IPS DF 6.9 (cell line): ENCODE data around the gene PVALEF.

Experiments
- DNase-seq: peaks from one replicate; pipeline ENCODE4 v3.0.0-alpha.2; 2013; ENCODE audit warnings: low read depth, low spot score
- H3K27ac ChIP-seq: one replicate; pipeline ENCODE4 v1.5.1; 2013; ENCODE audit warnings: low read length, control low read depth
- H3K27me3 ChIP-seq: 2 replicates; pipeline ENCODE4 v1.6.1; 2013; ENCODE audit warnings: mild to moderate bottlenecking, low read length; ENCODE audit not compliant: control insufficient read depth, insufficient read depth
- H3K36me3 ChIP-seq: 2 replicates; pipeline ENCODE4 v1.6.1; 2013; ENCODE audit warnings: low read length; ENCODE audit not compliant: control insufficient read depth, insufficient read depth
- H3K4me1 ChIP-seq: 2 replicates; pipeline ENCODE4 v1.6.1; 2013; ENCODE audit warnings: low read length; ENCODE audit not compliant: control insufficient read depth, insufficient read depth
- H3K4me3 ChIP-seq: 2 replicates; pipeline ENCODE4 v1.5.1; 2013; ENCODE audit warnings: mild to moderate bottlenecking, low read length
- H3K9me3 ChIP-seq: 2 replicates; pipeline ENCODE4 v1.6.1; 2013; ENCODE audit warnings: low read length, inconsistent platforms; ENCODE audit not compliant: control insufficient read depth, insufficient read depth
- WGBS: extraction: QIAGEN DNeasy Blood & Tissue Kit; methylation state at CpG from one replicate; pipeline ENCODE4 v1.1.7; 2013; ENCODE audit warnings: mixed read lengths, missing lambda C conversion rate; ENCODE audit not compliant: insufficient read length, insufficient coverage; 5-methylcytosine and 5-hydroxymethylcytosine counted together

Gene PVALEF

GRCh38 chr17:81156866-81157805, 8.2 kb upstream of the PVALEF start:
- Histone ChIP-seq H3K36me3 (no peaks in the 10 kb centered on the region; the same call in 1 of the 2 replicates), H3K9me3 (no peaks in the 10 kb centered on the region), H3K4me1 (no peaks in the 10 kb centered on the region), H3K27me3 (no peaks in the 10 kb centered on the region), H3K4me3 (no peak overlapping the region), H3K27ac (no peak overlapping the region)
- no peak for DNase-seq
- no CpG with 5 or more reads among the region's 38 CpGs for WGBS

GRCh38 chr17:81157848-81158687, 7.2 kb upstream of the PVALEF start:
- no peak for DNase-seq
- no peaks in the 10 kb centered on the region; the same call in 1 of the 2 replicates for H3K36me3 ChIP-seq
- H3K9me3 ChIP-seq = no peaks in the 10 kb centered on the region
- WGBS = no CpG with 5 or more reads among the region's 39 CpGs
- no peaks in the 10 kb centered on the region for H3K27me3 ChIP-seq
- no peak overlapping the region for H3K27ac ChIP-seq
- no peaks in the 10 kb centered on the region for H3K4me1 ChIP-seq
- H3K4me3 ChIP-seq = no peak overlapping the region

GRCh38 chr17:81158688-81159590, 6.4 kb upstream of the PVALEF start:
- no peak overlapping the region for H3K4me3 ChIP-seq
- no peak overlapping the region for H3K27ac ChIP-seq
- DNase-seq = no peak
- H3K27me3 ChIP-seq = no peaks in the 10 kb centered on the region
- no peaks in the 10 kb centered on the region for H3K4me1 ChIP-seq
- no peaks in the 10 kb centered on the region; the same call in 1 of the 2 replicates for H3K36me3 ChIP-seq
- H3K9me3 ChIP-seq = no peaks in the 10 kb centered on the region
- WGBS = no CpG with 5 or more reads among the region's 43 CpGs

- WGBS = no CpG with 5 or more reads among the region's 25 CpGs
- no peaks in the 10 kb centered on the region for H3K27me3 ChIP-seq
- H3K36me3 ChIP-seq = no peaks in the 10 kb centered on the region; the same call in 1 of the 2 replicates
- H3K27ac ChIP-seq = no peak overlapping the region
- no peaks in the 10 kb centered on the region for H3K9me3 ChIP-seq
- DNase-seq = no peak
- no peaks in the 10 kb centered on the region for H3K4me1 ChIP-seq
- H3K4me3 ChIP-seq = no peak overlapping the region
These were observed 5.6 kb upstream of the PVALEF start for GRCh38 chr17:81159611-81160265.

- Histone ChIP-seq H3K4me1 (no peaks in the 10 kb centered on the region), H3K4me3 (no peak overlapping the region), H3K27me3 (no peaks in the 10 kb centered on the region), H3K27ac (no peak overlapping the region), H3K9me3 (no peaks in the 10 kb centered on the region), H3K36me3 (no peaks in the 10 kb centered on the region; the same call in 1 of the 2 replicates)
- no peak for DNase-seq
- WGBS = no CpG with 5 or more reads among the region's 28 CpGs
These were observed 5.0 kb upstream of the PVALEF start for GRCh38 chr17:81160306-81160705.

GRCh38 chr17:81160747-81161453, 4.4 kb upstream of the PVALEF start:
- H3K36me3 ChIP-seq = no peaks in the 10 kb centered on the region; the same call in 1 of the 2 replicates
- H3K4me1 ChIP-seq = no peaks in the 10 kb centered on the region
- no peak overlapping the region for H3K4me3 ChIP-seq
- H3K9me3 ChIP-seq = no peaks in the 10 kb centered on the region
- no peak overlapping the region for H3K27ac ChIP-seq
- no CpG with 5 or more reads among the region's 32 CpGs for WGBS
- H3K27me3 ChIP-seq = no peaks in the 10 kb centered on the region
- DNase-seq = no peak

- Histone ChIP-seq H3K4me1 (peaks cover under 1% of the 10 kb centered on the region; the same call in 1 of the 2 replicates), H3K36me3 (no peaks in the 10 kb centered on the region; the same call in 1 of the 2 replicates), H3K27me3 (no peaks in the 10 kb centered on the region), H3K9me3 (no peaks in the 10 kb centered on the region), H3K27ac (no peak overlapping the region), H3K4me3 (no peak overlapping the region)
- WGBS = no CpG with 5 or more reads among the region's 15 CpGs
- no peak for DNase-seq
These were observed 3.8 kb upstream of the PVALEF start for GRCh38 chr17:81161536-81161935.

GRCh38 chr17:81161972-81162371, 3.3 kb upstream of the PVALEF start:
- H3K9me3 ChIP-seq = no peaks in the 10 kb centered on the region
- WGBS = no CpG with 5 or more reads among the region's 16 CpGs
- DNase-seq = no peak
- H3K4me3 ChIP-seq = no peak overlapping the region
- no peaks in the 10 kb centered on the region; the same call in 1 of the 2 replicates for H3K36me3 ChIP-seq
- H3K27ac ChIP-seq = no peak overlapping the region
- H3K27me3 ChIP-seq = no peaks in the 10 kb centered on the region
- H3K4me1 ChIP-seq = peaks cover 2% of the 10 kb centered on the region; the same call in 1 of the 2 replicates

- DNase-seq = no peak
- Histone ChIP-seq H3K27ac (no peak overlapping the region), H3K9me3 (no peaks in the 10 kb centered on the region), H3K36me3 (no peaks in the 10 kb centered on the region; the same call in 1 of the 2 replicates), H3K27me3 (no peaks in the 10 kb centered on the region), H3K4me1 (peaks cover 2% of the 10 kb centered on the region; the same call in 1 of the 2 replicates), H3K4me3 (no peak overlapping the region)
- no CpG with 5 or more reads among the region's 11 CpGs for WGBS
These were observed 2.8 kb upstream of the PVALEF start for GRCh38 chr17:81162491-81162890.
